Progenitor cell of endocrine pancreas (in vitro differentiated cells): Measurements from ENCODE around the gene ZGLP1. TPM values are rescaled to one million over a fixed set of nuclear protein-coding genes. Genes with fewer than 3 reads are reported as not detected.

Experiments
- DNase-seq: peaks from one replicate; pipeline ENCODE4 v3.0.0; 2021; ENCODE audit warnings: low spot score; ENCODE audit not compliant: unreplicated experiment
- H3K27ac Mint-ChIP-seq: 2 replicates; pipeline ENCODE4 v1.8.0; 2021; ENCODE audit warnings: mild to moderate bottlenecking, moderate library complexity, mixed read lengths
- H3K27me3 Mint-ChIP-seq: 2 replicates; pipeline ENCODE4 v1.8.0; 2021; ENCODE audit warnings: mixed read lengths
- H3K36me3 Mint-ChIP-seq: 2 replicates; pipeline ENCODE4 v1.8.0; 2022; ENCODE audit warnings: mixed read lengths; ENCODE audit not compliant: insufficient read depth
- H3K4me1 Mint-ChIP-seq: 2 replicates; pipeline ENCODE4 v1.8.0; 2021; ENCODE audit warnings: low read depth, mixed read lengths
- H3K4me3 Mint-ChIP-seq: 2 replicates; pipeline ENCODE4 v1.8.0; 2021; ENCODE audit warnings: low read depth, mild to moderate bottlenecking, moderate library complexity, mixed read lengths
- H3K9me3 Mint-ChIP-seq: 2 replicates; pipeline ENCODE4 v1.8.0; 2021; ENCODE audit warnings: low read depth, mixed read lengths
- CTCF ChIP-seq: fragments of 200-600 bp; sonication (generic); IDR thresholded peaks from one replicate; pipeline ENCODE4 v1.5.0; 2021; ENCODE audit warnings: antibody characterized with exemption, mild to moderate bottlenecking; ENCODE audit not compliant: unreplicated experiment
- total RNA-seq: library from RNA; stranded (reverse); gene quantifications from 2 replicates; pipeline ENCODE4 v1.2.1, GENCODE V29; 2021

ZGLP1 gene
- total RNA-seq, 1 donor from 2014 or later: 26.8 TPM

- no peak for TF ChIP-seq CTCF
- peaks cover 49% of the 10 kb centered on the region for H3K27me3 Mint-ChIP-seq
Measured at GRCh38 chr19:10268071-10268470, 41.5 kb downstream of the ZGLP1 start.

GRCh38 chr19:10266706-10267105 is 42.9 kb downstream of the ZGLP1 start:
- H3K4me3 Mint-ChIP-seq: no peak overlapping the region
- no peak for TF ChIP-seq CTCF
- H3K4me1 Mint-ChIP-seq: no peaks in the 10 kb centered on the region
- no peaks in the 10 kb centered on the region for H3K36me3 Mint-ChIP-seq
- H3K27me3 Mint-ChIP-seq: peaks cover 35% of the 10 kb centered on the region
- H3K27ac Mint-ChIP-seq: no peak overlapping the region
- DNase-seq: no peak
- H3K9me3 Mint-ChIP-seq: no peaks in the 10 kb centered on the region

More at GRCh38 chr19:10268071-10268470, 41.5 kb downstream of the ZGLP1 start:
- Mint-ChIP-seq H3K9me3 (no peaks in the 10 kb centered on the region), H3K27ac (no peak overlapping the region), H3K4me1 (no peaks in the 10 kb centered on the region), H3K36me3 (no peaks in the 10 kb centered on the region), H3K4me3 (no peak overlapping the region)
- DNase-seq: no peak

- DNase-seq: no peak
- Mint-ChIP-seq H3K9me3 (no peaks in the 10 kb centered on the region), H3K27me3 (peaks cover 3% of the 10 kb centered on the region), H3K27ac (no peak overlapping the region), H3K4me3 (no peak overlapping the region), H3K4me1 (no peaks in the 10 kb centered on the region), H3K36me3 (peaks cover 2% of the 10 kb centered on the region)
- no peak for TF ChIP-seq CTCF
Measured at GRCh38 chr19:10262771-10263170, 46.8 kb downstream of the ZGLP1 start.

- Mint-ChIP-seq H3K27ac (no peak overlapping the region), H3K27me3 (no peaks in the 10 kb centered on the region), H3K9me3 (no peaks in the 10 kb centered on the region), H3K36me3 (peaks cover 11% of the 10 kb centered on the region), H3K4me1 (no peaks in the 10 kb centered on the region), H3K4me3 (no peak overlapping the region)
- no peak for TF ChIP-seq CTCF
- DNase-seq: no peak
Measured at GRCh38 chr19:10260141-10260584, 49.5 kb downstream of the ZGLP1 start.

- DNase-seq: peak; percentile 84
- Mint-ChIP-seq H3K4me1 (no peaks in the 10 kb centered on the region), H3K36me3 (peaks cover 12% of the 10 kb centered on the region), H3K9me3 (no peaks in the 10 kb centered on the region), H3K4me3 (no peak overlapping the region), H3K27me3 (no peaks in the 10 kb centered on the region), H3K27ac (no peak overlapping the region)
- TF ChIP-seq CTCF: peak; percentile 71
Measured at GRCh38 chr19:10259162-10259905, 50.3 kb downstream of the ZGLP1 start.
